HG03139 (cell line): ENCODE data around the gene SERPINC1.
"Not testable (repeated sequence)": the region's sequence is repeated elsewhere in the genome, so short reads cannot be mapped to it uniquely, and the experiment has no call there.

Experiments used
- ATAC-seq: cut with Tn5 transposase; IDR thresholded peaks from one replicate; pipeline ENCODE4 v1.9.1; 2021; ENCODE audit not compliant: unreplicated experiment

Gene SERPINC1

GRCh38 chr1:173863224-173864161 is 53.6 kb downstream of the SERPINC1 start:
- no peak for ATAC-seq

- ATAC-seq: no peak
These were observed 54.3 kb downstream of the SERPINC1 start for GRCh38 chr1:173862769-173863223.

- not testable (repeated sequence) for ATAC-seq
These were observed 54.9 kb downstream of the SERPINC1 start for GRCh38 chr1:173862146-173862768.

- no peak for ATAC-seq
These were observed 55.4 kb downstream of the SERPINC1 start for GRCh38 chr1:173861731-173862145.

- ATAC-seq: no peak
These were observed 57.1 kb downstream of the SERPINC1 start for GRCh38 chr1:173860065-173860464.

- not testable (repeated sequence) for ATAC-seq
These were observed 57.6 kb downstream of the SERPINC1 start for GRCh38 chr1:173859547-173859946.

- no peak for ATAC-seq
These were observed 59.7 kb downstream of the SERPINC1 start for GRCh38 chr1:173857363-173857917.

- no peak for ATAC-seq
These were observed 60.2 kb downstream of the SERPINC1 start for GRCh38 chr1:173856903-173857302.

- ATAC-seq: no peak
These were observed 61.1 kb downstream of the SERPINC1 start for GRCh38 chr1:173856014-173856413.
